HG02571 (cell line): Measurements from ENCODE around the gene PIK3R6.

Experiments used
- ATAC-seq: cut with Tn5 transposase; IDR thresholded peaks from one replicate; pipeline ENCODE4 v1.9.1; 2021; ENCODE audit warnings: mild to moderate bottlenecking, moderate library complexity; ENCODE audit not compliant: unreplicated experiment

PIK3R6 gene

DNA sequence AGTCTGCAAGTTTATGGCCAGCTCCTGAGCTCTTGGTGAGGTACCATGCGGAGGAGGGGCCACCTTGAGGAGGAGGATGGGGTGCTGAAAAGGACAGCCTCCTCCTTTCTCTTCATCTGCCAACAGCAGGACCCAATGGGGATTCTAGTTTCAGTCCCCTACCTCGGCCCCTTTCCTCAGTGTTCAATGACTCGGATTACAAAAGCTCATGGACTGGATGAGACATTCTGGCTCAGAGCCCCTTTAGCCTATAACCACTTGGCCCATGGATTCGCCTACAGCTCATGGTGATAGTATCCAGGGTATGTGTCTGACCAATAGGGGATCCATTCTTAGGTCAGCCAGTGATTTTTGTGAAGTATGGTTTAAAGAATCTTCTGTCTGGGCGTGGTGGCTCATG lies 8.5 kb upstream of the PIK3R6 start:
- ATAC-seq: no peak

DNA sequence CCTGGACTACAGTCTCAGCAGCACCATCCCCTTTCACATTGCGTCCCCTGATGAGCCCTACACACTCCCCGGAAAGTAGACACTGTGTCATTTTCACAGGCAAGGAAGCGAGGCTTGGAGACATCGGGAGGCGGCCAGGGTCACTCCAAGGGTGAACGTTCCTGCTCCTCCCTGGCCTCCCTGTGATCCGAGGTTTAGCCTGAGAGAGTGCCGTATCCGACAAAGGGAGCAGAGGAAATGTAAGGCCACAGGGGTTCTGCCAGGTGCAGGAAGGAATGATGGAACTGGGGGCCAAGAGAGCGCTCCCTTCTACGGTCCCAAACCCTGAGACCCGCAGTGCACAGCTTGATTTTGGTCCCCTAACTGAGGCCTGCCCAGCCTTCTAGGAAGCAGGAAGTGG lies 8.0 kb upstream of the PIK3R6 start:
- ATAC-seq: no peak

DNA sequence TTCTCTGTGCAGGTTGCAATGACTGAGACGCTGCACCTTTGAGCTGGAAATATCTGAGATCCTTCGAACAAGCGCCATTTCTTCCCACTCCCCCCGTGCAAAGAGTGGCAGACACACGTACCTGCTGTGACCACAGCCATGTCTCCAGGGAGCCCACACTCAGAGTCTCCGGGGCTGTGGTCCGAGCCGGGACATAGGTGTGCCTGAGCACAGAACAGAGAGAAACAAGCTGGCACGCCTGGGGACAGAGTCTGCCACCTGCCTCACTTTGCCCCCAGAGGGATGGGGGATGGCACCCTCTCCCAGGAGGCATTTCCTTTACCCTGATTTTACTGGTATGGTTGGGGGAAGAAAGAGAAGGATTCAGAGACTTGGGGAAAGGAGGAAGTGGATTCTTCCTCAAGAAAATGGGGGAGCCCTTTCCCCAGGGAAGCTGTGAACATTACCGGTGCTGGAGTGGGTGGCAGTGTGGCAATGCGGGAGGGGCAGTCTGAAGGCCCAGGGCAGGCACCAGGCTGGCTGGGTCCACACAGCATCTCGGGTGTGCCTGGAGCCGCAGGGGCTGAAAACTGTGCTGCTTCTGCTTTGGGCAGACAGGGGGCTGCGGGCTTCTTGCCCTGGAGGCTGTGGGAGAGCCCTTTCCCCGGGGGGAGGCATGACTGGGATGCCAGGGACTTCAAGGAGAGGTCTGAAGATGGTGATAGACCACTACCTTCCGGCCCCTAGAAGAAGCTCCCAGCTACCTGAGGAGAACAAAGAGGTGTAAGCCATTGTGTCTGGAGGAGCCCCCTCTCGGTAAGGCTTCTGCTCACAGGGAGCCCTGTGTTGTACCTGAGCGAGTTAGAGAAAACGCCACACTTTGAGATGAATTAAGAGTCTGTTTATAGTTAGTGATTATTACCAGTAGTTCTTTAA lies 6.6 kb upstream of the PIK3R6 start:
- no peak for ATAC-seq

DNA sequence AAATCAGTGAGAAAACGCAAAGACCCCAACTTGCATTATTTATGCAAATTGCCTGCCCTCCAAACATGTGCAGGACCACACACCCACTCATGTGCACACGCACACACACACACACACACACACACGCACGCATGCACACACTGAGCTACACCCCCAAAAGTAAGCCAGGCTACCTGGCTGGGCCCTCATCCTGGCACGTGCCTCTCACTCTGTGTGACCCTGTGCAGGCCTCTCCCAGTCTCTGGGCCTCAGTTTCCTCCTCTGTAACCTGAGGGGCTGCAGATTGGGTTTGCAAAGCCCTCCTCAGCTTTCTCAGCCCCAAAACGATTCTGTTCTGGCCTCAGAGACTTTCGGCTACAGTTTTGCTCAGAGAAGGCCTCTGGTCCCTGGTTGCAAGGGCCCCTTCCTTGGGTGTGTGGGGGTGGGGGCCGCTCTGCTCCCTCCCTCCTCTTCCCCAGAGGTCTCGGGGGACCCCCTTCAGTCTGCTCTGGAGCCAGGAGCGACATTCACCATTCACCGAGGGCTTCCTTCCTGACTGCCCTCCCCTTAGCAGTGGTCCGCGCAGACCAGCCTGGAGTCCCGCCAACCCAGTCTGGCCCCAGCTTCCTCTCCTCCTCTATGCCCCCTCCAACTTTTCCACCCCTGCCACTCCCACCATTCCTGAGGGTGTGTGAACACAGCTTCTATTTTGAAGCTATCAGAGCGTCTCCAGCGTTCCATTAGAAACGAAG lies 5.4 kb upstream of the PIK3R6 start:
- ATAC-seq: no peak

DNA sequence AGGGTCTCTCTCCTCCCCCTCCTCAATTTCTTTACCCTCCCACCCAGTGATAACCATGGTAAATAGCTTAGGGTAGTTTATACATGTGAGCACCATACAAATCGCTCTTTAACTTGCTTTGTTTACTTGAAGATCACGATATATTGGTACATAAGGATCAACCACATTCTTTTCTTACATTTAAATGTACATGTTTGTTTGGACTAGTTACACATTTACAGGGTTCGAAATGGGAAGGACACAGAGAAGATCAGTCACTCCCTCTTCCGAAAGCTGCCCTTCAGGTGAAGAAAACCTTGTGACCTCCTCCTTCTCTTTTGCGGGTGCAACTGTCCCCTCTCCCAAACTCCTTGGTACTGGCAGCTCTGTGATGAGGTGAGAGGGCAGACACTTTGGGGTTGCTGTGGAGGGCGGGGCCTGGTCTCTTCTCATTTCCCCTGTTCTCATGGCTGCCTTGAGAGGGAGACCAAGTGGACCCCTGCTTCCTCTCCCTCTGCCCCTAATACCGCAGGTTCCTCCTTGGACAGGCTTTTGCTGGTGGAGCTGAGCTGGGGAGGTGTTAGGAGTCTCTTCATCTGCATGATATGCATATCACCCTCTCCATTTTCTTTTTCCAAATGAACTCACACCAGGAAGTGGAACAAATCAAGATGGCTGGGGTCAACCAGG lies 4.7 kb upstream of the PIK3R6 start:
- ATAC-seq: no peak

DNA sequence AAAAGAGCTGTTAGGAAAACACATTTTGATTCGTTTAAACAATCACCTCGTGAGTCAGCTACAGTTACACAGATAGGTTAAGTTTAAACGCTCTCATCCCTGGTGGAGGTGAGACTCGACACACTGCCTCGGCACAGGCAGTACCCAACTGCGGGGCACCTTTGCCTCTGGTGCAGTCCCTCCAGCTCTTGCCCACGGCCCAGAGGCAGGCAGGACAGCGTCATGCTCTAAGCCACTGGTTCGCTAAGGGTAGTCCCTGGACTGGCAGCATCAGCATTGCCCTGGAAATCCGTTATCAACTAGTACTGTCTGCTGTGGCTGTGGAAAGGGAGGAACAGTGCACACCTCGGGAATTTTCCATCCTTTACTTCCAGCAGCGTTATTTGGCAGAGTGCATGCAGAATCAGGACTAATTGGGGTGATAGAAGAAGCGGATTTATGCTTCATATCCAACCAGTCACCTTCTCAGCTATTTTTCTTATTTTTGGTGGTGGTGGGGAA lies 3.7 kb upstream of the PIK3R6 start:
- ATAC-seq: no peak

DNA sequence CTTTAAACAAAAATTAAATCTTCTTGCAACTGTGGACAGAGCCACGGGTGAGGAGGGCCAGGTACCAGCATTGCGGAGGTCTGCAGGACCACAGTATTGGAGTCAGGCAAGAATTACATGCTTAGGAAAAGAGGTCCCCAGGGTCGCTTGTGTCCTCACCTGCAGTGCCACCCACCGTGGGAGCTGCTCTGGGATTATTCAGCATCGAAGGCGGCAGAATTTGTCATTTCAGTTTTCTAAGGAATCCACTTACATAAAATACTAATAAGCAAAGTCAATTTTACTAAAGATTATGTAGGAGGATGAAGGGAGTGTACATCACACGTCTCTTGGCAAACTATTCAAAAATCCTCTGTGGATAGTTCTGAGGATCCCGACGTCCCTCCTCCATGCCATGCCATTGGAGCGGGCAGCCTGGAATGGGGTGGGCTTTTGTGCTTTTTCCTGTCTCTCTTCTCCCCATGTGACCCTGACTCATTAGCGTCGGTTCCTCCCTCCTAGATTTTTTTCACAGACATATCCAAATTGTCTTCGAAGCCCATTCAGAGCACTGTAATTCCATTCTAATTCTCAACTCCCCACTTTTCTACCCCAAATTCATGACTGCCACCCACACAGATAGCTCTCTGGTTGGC lies 3.0 kb upstream of the PIK3R6 start:
- ATAC-seq: no peak

DNA sequence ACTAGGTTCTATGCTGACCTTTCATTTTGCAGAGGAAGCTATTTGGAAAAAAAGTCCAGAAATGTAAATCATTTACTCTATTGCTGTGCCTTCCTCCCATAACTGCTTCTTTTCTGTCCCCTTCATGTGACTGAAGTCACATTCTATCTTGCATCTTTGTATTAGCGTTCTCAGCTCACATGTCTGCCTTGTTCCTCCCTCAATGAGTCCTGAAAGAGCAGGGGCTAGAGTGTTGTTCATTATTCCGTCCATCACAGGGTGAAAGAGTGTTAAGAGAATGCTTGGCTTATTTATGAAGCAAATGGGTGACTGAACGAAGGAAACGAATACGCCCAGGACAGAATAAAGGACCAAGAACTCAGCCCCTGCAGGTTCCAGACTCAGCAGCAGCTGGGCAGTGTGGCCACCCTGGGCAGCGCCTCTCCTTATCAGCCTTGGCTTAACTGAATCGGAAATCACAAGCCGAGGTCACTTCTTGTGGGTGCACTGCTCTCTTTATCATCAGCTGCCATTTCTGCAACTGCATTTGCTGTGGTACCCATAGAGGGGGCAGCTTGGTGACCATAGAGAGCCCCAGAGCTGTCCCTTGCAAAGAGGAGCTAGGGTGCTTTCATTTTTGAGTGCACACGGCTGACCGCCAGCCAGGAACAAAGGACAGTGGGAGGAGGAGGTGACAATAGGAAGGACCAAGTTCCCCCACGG lies 1.8 kb upstream of the PIK3R6 start:
- ATAC-seq: no peak

DNA sequence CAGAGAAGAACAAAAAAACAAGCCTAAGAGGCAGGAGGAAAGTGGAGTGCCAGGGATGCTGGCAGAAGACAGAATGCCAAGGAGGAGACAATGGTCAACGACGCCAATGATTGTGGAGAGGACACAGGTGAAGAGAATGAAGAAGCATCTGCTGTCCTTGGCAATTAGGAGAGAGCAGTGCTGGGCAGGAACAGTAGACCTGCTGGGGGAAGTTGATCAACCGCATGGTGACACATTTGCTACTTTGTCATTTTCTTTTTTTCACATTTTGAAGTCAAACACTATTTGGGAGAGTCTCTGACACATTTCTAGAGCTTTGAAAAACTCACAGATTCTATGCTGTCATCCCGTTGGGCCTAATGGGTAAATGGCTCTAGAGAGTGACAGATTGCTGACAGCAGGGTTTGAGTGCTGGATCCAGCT lies 1.1 kb upstream of the PIK3R6 start:
- no peak for ATAC-seq

DNA sequence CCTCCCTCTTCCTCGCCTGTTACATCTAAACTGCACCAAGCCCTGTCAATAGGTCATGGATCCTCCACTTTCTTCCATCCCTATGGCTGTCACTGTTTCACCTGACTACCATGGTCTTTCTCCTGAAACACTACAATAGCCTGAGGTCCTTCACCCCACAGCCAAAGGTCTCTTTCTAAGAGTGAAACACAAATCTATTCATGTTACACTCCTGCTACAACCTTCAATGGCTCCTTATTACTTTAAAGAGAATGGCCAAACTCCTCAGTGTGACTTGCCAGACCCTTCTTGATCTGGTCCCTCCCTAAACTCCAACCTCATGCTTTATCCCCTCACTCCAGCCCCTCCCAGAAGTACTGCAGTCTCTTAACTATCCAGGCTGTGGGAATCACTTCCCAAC lies 618 bp upstream of the PIK3R6 start:
- no peak for ATAC-seq

DNA sequence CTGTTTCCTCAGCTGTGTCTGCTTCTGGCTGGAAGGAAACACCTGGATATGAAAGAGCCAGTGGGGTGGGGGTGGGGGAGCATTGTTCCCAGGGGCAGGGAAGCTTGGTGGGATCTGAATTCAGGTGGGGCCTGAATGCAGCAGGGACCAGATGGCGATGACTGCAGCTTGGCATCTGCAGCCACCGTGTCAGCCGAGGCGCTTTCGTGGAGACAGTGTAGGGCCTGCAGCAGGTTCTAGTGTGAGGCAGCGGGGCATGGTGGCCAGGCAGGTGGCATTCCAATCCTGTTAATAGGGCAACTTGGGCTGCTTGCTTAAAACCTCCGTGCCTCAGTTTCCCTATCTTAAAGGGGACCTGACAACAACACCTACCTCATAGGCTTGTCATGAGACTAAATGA lies 1.7 kb downstream of the PIK3R6 start:
- no peak for ATAC-seq

DNA sequence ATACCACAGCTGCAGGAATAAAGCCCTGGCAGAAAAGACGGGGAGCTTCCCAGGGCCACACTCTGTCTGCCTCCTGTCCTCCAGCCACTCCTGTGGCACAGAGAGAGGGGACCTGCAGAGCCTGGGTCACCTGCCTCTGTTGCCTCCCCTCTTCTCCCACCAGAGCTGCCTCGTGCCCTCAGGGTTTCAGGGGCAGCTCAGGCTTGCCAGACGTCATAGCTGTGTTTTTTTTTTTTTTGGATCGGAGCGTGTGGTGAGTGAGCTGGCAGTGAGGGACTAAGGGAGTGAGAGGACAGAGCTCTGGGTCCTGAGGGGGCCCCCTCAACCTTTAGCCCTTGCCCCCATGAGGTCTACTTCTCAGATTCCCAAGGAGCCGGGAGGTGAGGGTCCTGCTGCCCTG lies 2.1 kb downstream of the PIK3R6 start:
- ATAC-seq: no peak

DNA sequence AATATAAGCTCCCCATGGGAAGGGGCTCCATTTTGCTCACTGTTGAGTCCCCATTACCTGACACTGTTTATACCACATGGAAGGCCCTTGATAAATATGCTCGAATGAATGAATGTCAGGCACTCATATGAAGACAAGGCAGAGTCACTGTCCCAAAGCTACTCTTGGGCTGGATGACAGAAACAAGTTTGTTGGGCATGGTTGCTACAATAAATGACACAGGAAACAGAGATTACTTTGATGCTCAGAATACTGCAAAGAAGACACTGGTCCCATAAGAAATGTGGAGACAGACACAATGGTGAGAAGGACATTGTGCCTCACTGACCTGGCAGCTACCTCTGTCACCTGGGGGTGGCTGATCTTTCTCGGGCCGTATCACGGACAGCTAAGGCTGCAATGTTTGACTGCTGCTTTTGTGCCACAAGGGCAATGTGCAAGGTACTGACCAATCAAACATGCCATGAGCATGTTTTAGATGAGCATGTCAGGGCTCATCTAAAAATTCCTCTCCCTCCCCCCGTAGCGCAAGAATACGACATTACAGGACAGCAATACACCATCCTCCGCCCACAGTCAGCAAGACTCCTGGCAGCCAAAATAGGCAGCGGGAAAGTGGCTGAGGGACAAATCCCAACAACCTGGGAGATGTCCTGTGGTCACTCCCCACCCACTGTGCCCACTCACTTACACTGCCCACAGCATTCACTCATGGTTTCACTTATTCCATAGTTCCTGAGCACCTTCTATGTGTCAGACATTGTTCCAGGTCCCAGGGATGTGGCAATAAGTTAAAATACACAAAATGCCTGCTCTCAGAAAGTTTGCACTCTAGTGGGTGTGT lies 5.0 kb downstream of the PIK3R6 start:
- ATAC-seq: no peak

DNA sequence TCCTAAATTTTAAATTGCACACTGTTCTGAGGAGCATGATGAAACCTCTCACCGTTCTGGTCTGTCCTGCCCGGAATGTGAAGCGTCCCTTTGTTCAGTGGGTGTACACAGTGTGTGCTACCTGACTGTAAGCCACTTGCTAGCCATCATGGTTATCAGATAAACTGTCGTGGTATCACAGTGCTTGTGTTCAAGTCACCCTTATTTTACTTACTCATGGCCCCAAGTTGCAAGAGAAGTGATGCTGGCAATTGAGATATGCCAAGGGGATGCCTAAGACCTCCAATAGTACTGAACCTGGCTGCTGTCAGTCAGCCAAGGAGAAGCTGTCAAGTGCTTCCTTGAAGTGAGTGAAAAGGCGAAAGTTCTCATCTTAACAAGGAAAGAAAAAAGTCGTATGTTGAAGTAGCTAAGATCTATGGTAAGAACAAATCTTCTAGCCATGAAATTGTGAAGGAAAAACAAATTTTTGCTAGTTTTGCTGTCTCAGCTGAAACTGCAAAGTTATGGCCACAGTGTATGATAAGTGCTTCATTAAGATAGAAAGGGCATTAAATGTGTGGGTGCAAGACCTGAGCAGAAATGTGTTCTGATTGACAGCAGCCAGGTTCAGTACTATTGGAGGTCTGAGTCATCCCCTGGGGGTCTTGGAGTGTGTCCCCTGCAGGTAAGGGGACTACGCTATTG lies 5.8 kb downstream of the PIK3R6 start:
- no peak for ATAC-seq

DNA sequence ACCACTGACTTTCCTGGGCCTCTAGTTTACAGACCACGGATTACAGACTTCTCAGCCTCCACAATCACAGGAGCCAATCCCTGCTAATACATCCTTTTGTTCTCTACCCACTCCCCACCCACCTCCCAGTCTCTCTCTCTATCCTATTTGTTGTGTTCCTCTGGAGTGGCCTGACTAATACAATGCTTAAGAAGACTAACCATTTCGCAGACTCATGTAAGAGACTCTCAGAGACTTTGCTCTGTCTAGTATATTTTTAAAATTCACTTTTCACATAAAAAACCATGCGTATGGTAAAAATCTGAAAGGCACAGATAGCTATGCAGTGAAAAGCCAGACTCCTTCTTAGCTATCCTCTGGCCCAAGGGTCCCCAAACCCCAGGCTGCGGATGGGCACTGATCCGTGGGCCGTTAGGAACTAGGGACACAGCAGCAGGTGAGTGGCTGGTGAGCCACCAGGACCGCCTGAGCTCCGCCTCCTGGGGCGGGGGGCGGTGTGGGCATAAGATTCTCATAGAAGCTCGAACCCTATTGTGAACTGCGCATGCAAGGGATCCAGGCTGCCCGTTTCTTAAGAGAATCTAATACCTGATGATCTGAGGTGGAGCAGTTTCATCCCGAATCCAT lies 7.6 kb downstream of the PIK3R6 start:
- no peak for ATAC-seq

DNA sequence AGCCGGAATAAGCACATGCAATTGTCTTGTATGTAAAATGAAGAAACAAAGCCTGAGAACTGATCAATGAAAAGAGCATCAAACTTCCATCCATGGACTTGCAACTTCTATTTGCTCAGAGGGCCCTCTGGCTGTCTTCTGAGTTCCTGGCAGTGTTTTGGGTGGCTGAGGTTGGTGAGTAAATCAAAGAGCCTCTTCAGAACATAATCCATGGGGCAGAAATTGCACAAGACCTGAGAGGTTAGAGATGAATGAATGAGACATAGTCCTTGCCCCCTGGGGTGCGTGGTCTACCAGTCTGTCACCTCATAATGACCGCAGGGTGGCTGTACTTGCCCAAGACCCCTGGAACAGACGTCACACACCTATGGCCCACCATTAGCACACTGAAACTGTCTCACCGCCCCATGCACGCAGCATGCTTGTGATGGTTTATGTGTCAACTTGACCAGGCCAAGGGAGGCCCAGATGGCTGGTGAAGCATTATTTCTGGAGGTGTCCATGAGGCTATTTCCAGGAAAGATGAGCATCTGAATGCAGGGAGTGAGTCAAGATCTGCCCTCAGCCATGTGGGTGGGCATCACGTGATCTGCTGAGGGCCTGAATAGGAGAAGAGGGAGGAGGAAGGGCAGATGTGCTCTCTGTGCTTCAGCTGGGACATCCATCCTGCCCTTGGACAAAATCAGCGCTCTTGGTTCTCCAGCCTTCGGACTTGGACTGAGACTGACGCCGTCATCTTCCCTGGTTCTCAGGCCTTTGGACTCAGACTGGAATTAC lies 8.3 kb downstream of the PIK3R6 start:
- ATAC-seq: no peak

DNA sequence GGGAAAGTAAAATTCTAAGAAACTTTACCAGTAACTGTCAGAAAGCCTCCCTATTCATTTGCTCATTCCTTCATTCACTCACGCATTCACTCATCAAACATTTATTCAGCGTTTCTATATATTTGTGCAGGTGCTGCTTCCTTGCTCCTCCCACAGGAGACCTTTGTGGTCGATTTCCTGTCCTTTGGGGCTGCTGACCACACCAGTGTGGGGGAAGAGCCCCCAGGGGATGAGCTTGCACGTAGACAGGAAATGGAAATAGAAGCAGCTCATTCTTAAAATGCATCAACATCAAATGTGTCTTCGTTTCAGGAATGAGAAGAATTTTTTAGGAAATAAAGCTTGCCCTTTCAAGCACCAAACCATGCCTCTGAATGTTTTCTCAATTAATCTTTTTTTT lies 9.6 kb downstream of the PIK3R6 start:
- no peak for ATAC-seq
